Endothelial cell of umbilical vein (primary cell): ENCODE measurements around the gene KBTBD4. TPM values are rescaled to one million over a fixed set of nuclear protein-coding genes. Genes with fewer than 3 reads are reported as not detected.

Experiments
- BruUV-seq: library from RNA; stranded (reverse); fragments of 400-500 nt; replicated peaks from 2 replicates; lab custom pipeline; 2021; lab: Mats Ljungman, UMichigan
- CTCF ChIA-PET: fragments of 300-600, 350-600 bp; sonication (Branson Sonifier 250); formaldehyde crosslinking; loops from one replicate; lab custom pipeline; 2021; ENCODE audit warnings: antibody characterized with exemption, inconsistent platforms; lab: Charles Lee
- POLR2A ChIA-PET: fragments of 300-600, 350-600 bp; sonication (Branson Sonifier 250); formaldehyde crosslinking; loops from one replicate; lab custom pipeline; 2021; ENCODE audit warnings: antibody characterized with exemption, inconsistent platforms; lab: Charles Lee
- DNase-seq: peaks from one replicate; pipeline ENCODE4 v3.0.0-alpha.2; 2011; ENCODE audit warnings: low read depth, low spot score
- FAIRE-seq: peaks from 2 replicates; lab custom pipeline; 2011; peaks lifted over from hg19 to GRCh38; lab: Jason Lieb, UNC
- H2AFZ ChIP-seq: 2 replicates; pipeline ENCODE4 v1.6.0; 2012; ENCODE audit warnings: low read depth, low read length, control low read depth, inconsistent platforms
- H3K27ac ChIP-seq: 2 replicates; pipeline ENCODE4 v1.5.1; 2011; ENCODE audit warnings: low read depth, mild to moderate bottlenecking, control low read depth, low read length, moderate library complexity; ENCODE audit not compliant: insufficient read depth
- H3K27me3 ChIP-seq, 2 experiments: 2 replicates each; pipeline versions ENCODE4 v1.6.0 to v1.6.1; 2011; ENCODE audit warnings: low read length in 2 of 2, mixed read lengths in 1 of 2; ENCODE audit not compliant: control insufficient read depth in 2 of 2, insufficient read depth in 2 of 2
- H3K36me3 ChIP-seq, 2 experiments: 2 replicates in 1 of 2; 3 replicates in 1 of 2; pipeline ENCODE4 v1.5.1; 2011; ENCODE audit warnings: low read length in 2 of 2, mild to moderate bottlenecking in 1 of 2, moderate library complexity in 1 of 2; ENCODE audit not compliant: control insufficient read depth in 2 of 2, insufficient read depth in 2 of 2; ENCODE audit errors: extremely low read depth in 1 of 2
- H3K4me1 ChIP-seq: 3 replicates; pipeline ENCODE4 v1.5.1; 2011; ENCODE audit warnings: mild to moderate bottlenecking, low read length; ENCODE audit not compliant: control insufficient read depth, insufficient read depth; ENCODE audit errors: extremely low read depth
- H3K4me2 ChIP-seq: 2 replicates; pipeline ENCODE4 v1.6.1; 2011; ENCODE audit warnings: low read length, control low read depth, mixed read lengths; ENCODE audit not compliant: insufficient read depth
- H3K4me3 ChIP-seq, 3 experiments: fragments of 200-600 bp in 1 of 3; sonication (generic), shearing (Covaris generic) in 1 of 3; replicated peaks in 1 of 3; 2 replicates each; pipeline ENCODE4 v1.5.1; 2011 to 2016; ENCODE audit warnings: control low read depth in 3 of 3, low read length in 3 of 3, mild to moderate bottlenecking in 2 of 3, inconsistent platforms in 1 of 3, low read depth in 1 of 3, moderate library complexity in 1 of 3; ENCODE audit not compliant: insufficient read depth in 1 of 3
- H3K79me2 ChIP-seq: 2 replicates; pipeline ENCODE4 v1.6.0; 2012; ENCODE audit warnings: low read length, inconsistent platforms; ENCODE audit not compliant: control insufficient read depth, insufficient read depth
- H3K9ac ChIP-seq: replicated peaks from 2 replicates; pipeline ENCODE3; 2011; ENCODE audit warnings: low read length, control low read depth; ENCODE audit not compliant: insufficient read depth; ENCODE audit errors: extremely low read depth
- H3K9me1 ChIP-seq: replicated peaks from 3 replicates; pipeline ENCODE4 v1.6.0; 2011; ENCODE audit warnings: mild to moderate bottlenecking, low read length; ENCODE audit not compliant: control insufficient read depth, insufficient read depth; ENCODE audit errors: extremely low read depth
- H3K9me3 ChIP-seq: replicated peaks from 2 replicates; pipeline ENCODE4 v1.5.1; 2012; ENCODE audit warnings: low read length, inconsistent platforms; ENCODE audit not compliant: control insufficient read depth, insufficient read depth
- H4K20me1 ChIP-seq: replicated peaks from 2 replicates; pipeline ENCODE3; 2011; ENCODE audit warnings: mild to moderate bottlenecking, low read length; ENCODE audit not compliant: control insufficient read depth, insufficient read depth; ENCODE audit errors: extremely low read depth
- EZH2 ChIP-seq: IDR thresholded peaks from 2 replicates; pipeline ENCODE4 v1.6.1; 2012; ENCODE audit warnings: borderline replicate concordance, low read depth, mild to moderate bottlenecking, moderate library complexity, low read length, inconsistent platforms; ENCODE audit not compliant: severe bottlenecking
- FOS ChIP-seq: IDR thresholded peaks from 2 replicates; pipeline ENCODE4 v1.6.1; 2011; ENCODE audit warnings: mild to moderate bottlenecking, low read length, moderate library complexity, borderline replicate concordance; ENCODE audit not compliant: insufficient read depth
- GATA2 ChIP-seq: IDR thresholded peaks from 2 replicates; pipeline ENCODE4 v1.7.0; 2011; ENCODE audit warnings: low read depth, mild to moderate bottlenecking, moderate library complexity, mixed read lengths, low read length; ENCODE audit not compliant: insufficient read length, insufficient read depth
- JUN ChIP-seq: IDR thresholded peaks from 2 replicates; pipeline ENCODE4 v1.6.1; 2011; ENCODE audit warnings: borderline replicate concordance, low read depth; ENCODE audit not compliant: insufficient read length, insufficient read depth
- MYC ChIP-seq: IDR thresholded peaks from one replicate; pipeline ENCODE4 v1.6.1; 2011; ENCODE audit warnings: mild to moderate bottlenecking, low read depth, low read length
- POLR2A ChIP-seq: IDR thresholded peaks from 2 replicates; pipeline ENCODE4 v1.6.1; 2012; ENCODE audit warnings: low read depth, mild to moderate bottlenecking, control low read depth, low read length
- POLR2AphosphoS5 ChIP-seq: IDR thresholded peaks from 2 replicates; pipeline ENCODE4 v1.6.1; 2012; ENCODE audit warnings: low read depth, mild to moderate bottlenecking, control low read depth, low read length, moderate library complexity; ENCODE audit not compliant: insufficient read depth
- dilution Hi-C: fragments of 300-500 bp; cut with MboI; formaldehyde crosslinking; loops from one replicate; pipeline ENCODE4 v1.15.0; 2019; ENCODE audit warnings: low sequenced_read_pairs; ENCODE audit not compliant: extremely low pct_ligation_motif_present
- intact Hi-C: fragments of 100-400 bp; cut with micrococcal nuclease; formaldehyde crosslinking; loops from one replicate; pipeline ENCODE4 v1.10.0; 2022
- polyA plus RNA-seq, 4 experiments: library from polyadenylated mRNA; depleted of rRNA in 3 of 4; stranded (reverse) in 3 of 4; unstranded in 1 of 4; fragments of >200 nt; gene quantifications; 2 replicates each; pipeline versions ENCODE4 v1.2.1 to v1.2.3, GENCODE V29; 2011 to 2012; ENCODE audit warnings: missing spikeins in 1 of 4
- total RNA-seq: library from RNA; stranded (reverse); gene quantifications from 2 replicates; pipeline ENCODE4 v1.2.3, GENCODE V29; 2021
- TF ChIP-seq, protein P1 (sequence below): IDR thresholded peaks from 2 replicates; pipeline ENCODE4 v1.6.1; 2011; ENCODE audit not compliant: insufficient read depth, insufficient read length
- TF ChIP-seq, protein P2 (sequence below), 2 donors: IDR thresholded peaks; 1 replicate in 1 of 2; 2 replicates in 1 of 2; pipeline ENCODE4 v1.5.1; 2011; ENCODE audit warnings: low read length in 2 of 2, mild to moderate bottlenecking in 2 of 2, moderate library complexity in 2 of 2, control low read depth in 1 of 2, inconsistent platforms in 1 of 2, low read depth in 1 of 2; ENCODE audit not compliant: insufficient read depth in 1 of 2; ENCODE audit errors: extremely low read depth in 1 of 2

KBTBD4 gene
- total and polyA plus RNA-seq, 2 donors (not counting 3 experiments of a cell fraction or from before 2014, with no cell fraction given), result 16.3 to 23.2 TPM

DNA sequence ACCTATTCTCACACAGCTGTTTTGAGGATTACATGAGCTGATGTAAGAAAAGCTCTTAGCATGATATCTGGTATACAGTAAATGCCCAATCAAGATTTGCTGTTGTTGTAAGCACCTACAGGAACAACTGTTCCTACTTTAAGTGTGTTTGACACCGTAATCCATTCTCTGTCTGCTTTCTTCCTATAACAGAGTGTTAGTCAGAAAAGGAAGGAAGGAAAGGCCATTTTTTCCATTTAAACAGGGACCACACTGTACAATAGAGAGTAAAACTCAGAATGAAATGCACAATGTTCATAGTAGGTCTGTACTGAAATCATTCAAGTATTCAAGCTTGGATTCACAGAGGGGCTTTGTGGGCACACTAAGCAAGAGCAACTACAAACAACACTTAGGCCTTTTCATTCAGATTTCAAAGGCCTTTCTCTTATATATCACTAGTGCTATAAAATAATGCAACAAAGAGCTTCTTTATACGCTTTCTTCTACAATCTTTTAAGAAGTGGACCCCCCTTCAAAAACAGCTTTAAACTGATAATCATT is 42.1 kb upstream of the KBTBD4 start:
- intact Hi-C loops, result no loop called here
- H3K36me3 ChIP-seq, result peaks cover 8 to 9% of the 10 kb centered on the region in 2 experiments
- peak; percentile 68 for DNase-seq
- H3K4me2 ChIP-seq, result no peak overlapping the region
- no peaks in the 10 kb centered on the region for H4K20me1 ChIP-seq
- no peak overlapping the region for H3K4me3 ChIP-seq
- ChIA-PET CTCF (interaction anchor here (1.4 kb wide), 1 partner anchor 247 kb away, joined by 3 read pairs; no protein-coding TSS in a partner anchor), POLR2A (no interaction called here)
- no peaks in the 10 kb centered on the region for H3K79me2 ChIP-seq
- no TSS peak for BruUV-seq
- dilution Hi-C loops, result no loop called here
- no peaks in the 10 kb centered on the region for H3K9me3 ChIP-seq
- no peaks in the 10 kb centered on the region for H3K27me3 ChIP-seq
- no peak overlapping the region for H3K27ac ChIP-seq
- no peaks in the 10 kb centered on the region for H3K4me1 ChIP-seq
- FAIRE-seq, result peak; percentile 21
- TF ChIP-seq MYC (no peak), POLR2A (no peak), EZH2 (no peak), JUN (no peak), GATA2 (no peak), FOS (no peak), POLR2AphosphoS5 (no peak)
- TF ChIP-seq, protein P1, sequence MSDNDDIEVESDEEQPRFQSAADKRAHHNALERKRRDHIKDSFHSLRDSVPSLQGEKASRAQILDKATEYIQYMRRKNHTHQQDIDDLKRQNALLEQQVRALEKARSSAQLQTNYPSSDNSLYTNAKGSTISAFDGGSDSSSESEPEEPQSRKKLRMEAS, result no peak
- TF ChIP-seq, protein P2, sequence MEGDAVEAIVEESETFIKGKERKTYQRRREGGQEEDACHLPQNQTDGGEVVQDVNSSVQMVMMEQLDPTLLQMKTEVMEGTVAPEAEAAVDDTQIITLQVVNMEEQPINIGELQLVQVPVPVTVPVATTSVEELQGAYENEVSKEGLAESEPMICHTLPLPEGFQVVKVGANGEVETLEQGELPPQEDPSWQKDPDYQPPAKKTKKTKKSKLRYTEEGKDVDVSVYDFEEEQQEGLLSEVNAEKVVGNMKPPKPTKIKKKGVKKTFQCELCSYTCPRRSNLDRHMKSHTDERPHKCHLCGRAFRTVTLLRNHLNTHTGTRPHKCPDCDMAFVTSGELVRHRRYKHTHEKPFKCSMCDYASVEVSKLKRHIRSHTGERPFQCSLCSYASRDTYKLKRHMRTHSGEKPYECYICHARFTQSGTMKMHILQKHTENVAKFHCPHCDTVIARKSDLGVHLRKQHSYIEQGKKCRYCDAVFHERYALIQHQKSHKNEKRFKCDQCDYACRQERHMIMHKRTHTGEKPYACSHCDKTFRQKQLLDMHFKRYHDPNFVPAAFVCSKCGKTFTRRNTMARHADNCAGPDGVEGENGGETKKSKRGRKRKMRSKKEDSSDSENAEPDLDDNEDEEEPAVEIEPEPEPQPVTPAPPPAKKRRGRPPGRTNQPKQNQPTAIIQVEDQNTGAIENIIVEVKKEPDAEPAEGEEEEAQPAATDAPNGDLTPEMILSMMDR (IDR thresholded peaks at IDR 0.05; ENCODE audit: extremely low read depth in 1 of 2, insufficient read depth in 1 of 2, low read depth in 1 of 2, low read length in 2 of 2), result no peak
- H2AFZ ChIP-seq, result no peak overlapping the region
- H3K9me1 ChIP-seq, result no peaks in the 10 kb centered on the region
- no peak overlapping the region for H3K9ac ChIP-seq
